HepG2 (cell line): ENCODE results near the gene EIF2B1. TPM values are rescaled to one million over a fixed set of nuclear protein-coding genes. Genes with fewer than 3 reads are reported as not detected.

Source experiments
- GATAD2A ChIP-seq: IDR thresholded peaks from 2 replicates; pipeline ENCODE4 v1.6.1; 2016
- HIVEP1 ChIP-seq: sonication (generic); formaldehyde crosslinking; IDR thresholded peaks from 2 replicates; pipeline ENCODE4 v1.4.0; 2020; ENCODE audit warnings: mild to moderate bottlenecking, missing genetic modification reagents
- HOXA3 ChIP-seq: sonication (generic); formaldehyde crosslinking; IDR thresholded peaks from 2 replicates; pipeline ENCODE4 v1.5.0; 2020; ENCODE audit warnings: missing genetic modification reagents
- MATR3 ChIP-seq: sonication (generic); formaldehyde crosslinking; IDR thresholded peaks from 2 replicates; pipeline ENCODE4 v1.4.0; 2020; ENCODE audit warnings: missing genetic modification reagents
- MEIS1 ChIP-seq: sonication (generic); formaldehyde crosslinking; IDR thresholded peaks from 2 replicates; pipeline ENCODE4 v1.9.0; 2021; ENCODE audit warnings: mild to moderate bottlenecking, missing genetic modification reagents, moderate library complexity, borderline replicate concordance
- NFE2 ChIP-seq: sonication (generic); formaldehyde crosslinking; IDR thresholded peaks from 2 replicates; pipeline ENCODE4 v1.4.0; 2020; ENCODE audit warnings: missing genetic modification reagents
- NFE2L2 ChIP-seq: fragments of 150-350 bp; IDR thresholded peaks from 2 replicates; pipeline ENCODE4 v1.6.1; 2014; ENCODE audit warnings: low read length
- NONO ChIP-seq, 2 experiments: fragments of 450-650 bp in 1 of 2; sonication (generic) in 1 of 2; formaldehyde crosslinking in 1 of 2; IDR thresholded peaks in 1 of 2; conservative IDR thresholded peaks in 1 of 2; 2 replicates each; pipeline versions ENCODE4 v1.6.1 to v1.8.0; 2017 to 2022; ENCODE audit warnings: mild to moderate bottlenecking in 1 of 2, missing genetic modification reagents in 1 of 2, moderate library complexity in 1 of 2
- PAXIP1 ChIP-seq: sonication (generic); formaldehyde crosslinking; conservative IDR thresholded peaks from 2 replicates; pipeline ENCODE4 v1.4.0; 2020; ENCODE audit warnings: mild to moderate bottlenecking, missing genetic modification reagents, moderate library complexity
- RAD51 ChIP-seq: fragments of 450-650 bp; IDR thresholded peaks from 2 replicates; pipeline ENCODE4 v1.6.1; 2016; ENCODE audit warnings: borderline replicate concordance
- REXO4 ChIP-seq: sonication (generic); formaldehyde crosslinking; IDR thresholded peaks from 2 replicates; pipeline ENCODE4 v1.8.0; 2022; ENCODE audit warnings: missing genetic modification reagents, mild to moderate bottlenecking, borderline replicate concordance
- TGIF2 ChIP-seq: IDR thresholded peaks from 2 replicates; pipeline ENCODE4 v1.6.1; 2016; ENCODE audit warnings: control low read depth, missing compliant biosample characterization
- YEATS4 ChIP-seq: sonication (generic); formaldehyde crosslinking; IDR thresholded peaks from 2 replicates; pipeline ENCODE4 v1.4.0; 2020; ENCODE audit warnings: missing genetic modification reagents, borderline replicate concordance
- ZBED4 ChIP-seq: sonication (generic); formaldehyde crosslinking; IDR thresholded peaks from 2 replicates; pipeline ENCODE4 v1.4.0; 2020; ENCODE audit warnings: missing genetic modification reagents, borderline replicate concordance
- ZFP36L1 ChIP-seq: sonication (generic); formaldehyde crosslinking; IDR thresholded peaks from 2 replicates; pipeline ENCODE4 v1.8.0; 2022; ENCODE audit warnings: mild to moderate bottlenecking, missing genetic modification reagents, moderate library complexity
- ZFP90 ChIP-seq: sonication (generic); formaldehyde crosslinking; IDR thresholded peaks from 2 replicates; pipeline ENCODE4 v1.8.0; 2022; ENCODE audit warnings: missing genetic modification reagents, mild to moderate bottlenecking, inconsistent platforms, borderline replicate concordance
- ZIK1 ChIP-seq: sonication (generic); formaldehyde crosslinking; IDR thresholded peaks from 2 replicates; pipeline ENCODE4 v1.5.0; 2020; ENCODE audit warnings: mild to moderate bottlenecking, low read depth, missing genetic modification reagents, borderline replicate concordance
- ZNF292 ChIP-seq: sonication (generic); formaldehyde crosslinking; IDR thresholded peaks from 2 replicates; pipeline ENCODE4 v1.8.1; 2022; ENCODE audit warnings: mild to moderate bottlenecking, low read depth, missing genetic modification reagents, borderline replicate concordance
- ZNF337 ChIP-seq: sonication (generic); formaldehyde crosslinking; IDR thresholded peaks from 2 replicates; pipeline ENCODE4 v1.5.1; 2020; ENCODE audit warnings: missing genetic modification reagents, low read depth, mild to moderate bottlenecking, borderline replicate concordance
- ZNF580 ChIP-seq: IDR thresholded peaks from 2 replicates; pipeline ENCODE4 v1.6.1; 2016; ENCODE audit warnings: low read depth, borderline replicate concordance
- ZNF766 ChIP-seq: sonication (generic); formaldehyde crosslinking; IDR thresholded peaks from 2 replicates; pipeline ENCODE4 v1.5.0; 2020; ENCODE audit warnings: missing genetic modification reagents, borderline replicate concordance
- ZSCAN21 ChIP-seq: sonication (generic); formaldehyde crosslinking; IDR thresholded peaks from 2 replicates; pipeline ENCODE4 v1.8.0; 2022; ENCODE audit warnings: mild to moderate bottlenecking, missing genetic modification reagents, moderate library complexity, borderline replicate concordance
- polyA plus RNA-seq, 8 experiments: library from polyadenylated mRNA; depleted of rRNA in 3 of 8; stranded (reverse) in 7 of 8; unstranded in 1 of 8; fragments of >200 nt; fragmentation: Illumina TruSeq in 4 of 8; extraction: Trizol in 4 of 8; gene quantifications; 2 replicates each; pipeline versions ENCODE4 v1.2.1 to v1.2.3, GENCODE V29; 2011 to 2016; ENCODE audit warnings: low read depth in 4 of 8, missing spikeins in 1 of 8, mixed read lengths in 1 of 8; ENCODE audit not compliant: insufficient read depth in 1 of 8
- total RNA-seq, 5 experiments: library from RNA; depleted of rRNA; stranded (reverse); fragments of >200 nt; fragmentation: Illumina TruSeq; extraction: Trizol; gene quantifications; 2 replicates each; pipeline ENCODE4 v1.2.3, GENCODE V29; 2016; ENCODE audit warnings: low read depth in 1 of 5

Gene EIF2B1
- total and polyA plus RNA-seq, 2 of the 13 experiments (the other 11 are each of a cell fraction or from before 2014, with no cell fraction given) = 18.7 to 37.4 TPM

GRCh38 chr12:123571343-123571813 lies 62.1 kb downstream of the EIF2B1 start (continued):
- TF ChIP-seq HOXA3 = peak; percentile 47; the same call in 1 of the 2 replicates
- no peak for TF ChIP-seq NONO (IDR thresholded peaks at IDR 0.05)
- 0 out of 2 replicates have a peak, but pooled peaks have one; percentile 27 for TF ChIP-seq NONO (CRISPR knock-in tag; conservative IDR thresholded peaks at IDR 0.05)
- TF ChIP-seq ZNF580 (CRISPR knock-in tag) = no peak
- no peak for TF ChIP-seq ZNF337
- no peak for TF ChIP-seq PAXIP1 (CRISPR knock-in tag)
- no peak for TF ChIP-seq REXO4 (CRISPR knock-in tag)
- no peak for TF ChIP-seq NFE2 (CRISPR knock-in tag)
- TF ChIP-seq RAD51 = peak; percentile 52
- no peak for TF ChIP-seq ZNF292
- TF ChIP-seq YEATS4 = peak; percentile 43; the same call in 1 of the 2 replicates
- TF ChIP-seq GATAD2A (CRISPR knock-in tag) = peak; percentile 20; the same call in 1 of the 2 replicates
- TF ChIP-seq ZSCAN21 (CRISPR knock-in tag) = no peak
- no peak for TF ChIP-seq ZFP36L1
- no peak for TF ChIP-seq NFE2L2
- no peak for TF ChIP-seq MEIS1
- TF ChIP-seq MATR3 = no peak
- peak; percentile 35; the same call in 1 of the 2 replicates for TF ChIP-seq ZNF766 (CRISPR knock-in tag)
- TF ChIP-seq ZIK1 (CRISPR knock-in tag) = no peak
- TF ChIP-seq TGIF2 (CRISPR knock-in tag) = no peak
- peak; percentile 14; the same call in 1 of the 2 replicates for TF ChIP-seq ZFP90
- no peak for TF ChIP-seq HIVEP1 (CRISPR knock-in tag)
- TF ChIP-seq ZBED4 (CRISPR knock-in tag) = no peak
